A204.1 (cell line): ENCODE results near the gene RASSF5.

Experiments used
- FAIRE-seq: peaks from 2 replicates; lab custom pipeline; 2012; peaks lifted over from hg19 to GRCh38; lab: Jason Lieb, UNC

The RASSF5 gene

DNA sequence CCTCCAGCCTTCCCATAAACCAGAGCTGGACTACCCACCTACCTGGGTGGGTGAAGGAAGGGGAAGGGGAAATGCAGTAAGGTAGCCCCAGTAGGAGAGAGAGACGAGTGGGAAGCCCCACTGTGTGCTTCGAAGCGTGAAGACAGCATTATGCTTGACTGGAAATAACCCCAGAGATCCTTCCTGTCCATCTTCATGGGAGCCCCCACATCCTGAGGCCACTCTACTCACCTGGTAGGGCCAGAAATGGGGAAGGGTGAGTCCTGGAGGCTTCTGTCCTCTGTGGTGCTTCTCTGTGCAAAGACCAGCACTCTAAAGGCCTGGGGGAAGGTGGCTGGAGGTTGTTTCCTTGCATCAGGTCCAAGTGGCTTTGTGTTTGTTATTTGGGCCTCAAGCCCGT is 10.0 kb upstream of the RASSF5 start:
- FAIRE-seq, result no peak

DNA sequence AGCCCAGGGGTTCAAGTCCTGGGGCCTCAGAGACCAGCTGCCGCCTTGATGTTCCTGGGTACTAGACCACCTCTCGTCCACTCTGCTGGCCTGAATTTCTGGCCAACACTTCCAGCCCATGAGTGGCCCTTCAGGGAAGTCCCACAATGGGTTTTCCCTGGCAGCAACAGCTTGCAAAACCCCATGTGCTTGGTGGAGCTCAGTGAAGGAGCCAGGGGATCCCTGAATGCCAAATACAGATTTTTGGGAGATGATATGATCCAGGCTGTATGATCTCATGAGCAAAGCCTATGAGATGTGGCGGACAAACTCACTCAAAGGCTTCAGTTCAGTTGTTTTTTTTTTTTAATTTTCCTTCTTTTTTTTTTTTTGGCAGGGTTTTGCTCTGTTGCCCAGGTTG is 9.6 kb upstream of the RASSF5 start:
- FAIRE-seq, result no peak

DNA sequence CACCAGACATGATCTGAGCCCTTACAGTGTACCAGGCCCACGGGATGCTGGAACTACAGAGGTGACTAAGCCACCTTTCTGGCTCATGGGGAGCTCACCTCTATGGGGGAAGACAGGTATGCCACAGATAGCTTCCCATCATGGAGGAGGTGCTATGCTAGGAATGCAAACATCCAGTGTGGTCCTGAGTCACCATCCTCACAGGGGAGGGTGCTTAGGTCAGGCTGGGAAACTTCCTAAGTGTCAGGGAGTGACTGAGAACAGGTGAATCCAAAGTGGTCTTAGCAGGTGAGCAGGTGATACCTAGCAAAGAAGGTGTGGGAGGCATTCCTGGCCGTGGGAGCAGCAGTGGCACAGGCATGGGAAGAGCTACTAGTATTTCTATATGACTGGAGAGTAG is 8.6 kb upstream of the RASSF5 start:
- FAIRE-seq, result no peak

DNA sequence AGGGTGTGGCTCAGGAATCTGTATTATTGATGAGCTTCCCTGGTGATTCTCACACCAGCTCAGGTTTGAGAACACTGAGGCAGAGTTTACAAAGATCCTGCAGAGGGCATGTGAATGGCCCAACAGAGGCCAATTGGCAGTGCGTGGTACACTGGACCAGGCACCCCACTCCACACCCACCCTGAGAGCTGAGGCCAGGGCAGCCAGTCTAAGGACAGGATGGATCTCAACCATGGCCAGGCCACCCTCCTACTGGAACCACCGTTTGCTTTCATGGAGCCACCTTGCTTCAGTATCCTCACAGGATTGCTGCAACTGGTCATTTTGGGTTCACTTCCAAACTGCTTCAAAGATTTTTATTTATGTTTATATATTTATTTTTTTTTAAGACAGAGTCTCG is 7.3 kb upstream of the RASSF5 start:
- FAIRE-seq, result no peak

DNA sequence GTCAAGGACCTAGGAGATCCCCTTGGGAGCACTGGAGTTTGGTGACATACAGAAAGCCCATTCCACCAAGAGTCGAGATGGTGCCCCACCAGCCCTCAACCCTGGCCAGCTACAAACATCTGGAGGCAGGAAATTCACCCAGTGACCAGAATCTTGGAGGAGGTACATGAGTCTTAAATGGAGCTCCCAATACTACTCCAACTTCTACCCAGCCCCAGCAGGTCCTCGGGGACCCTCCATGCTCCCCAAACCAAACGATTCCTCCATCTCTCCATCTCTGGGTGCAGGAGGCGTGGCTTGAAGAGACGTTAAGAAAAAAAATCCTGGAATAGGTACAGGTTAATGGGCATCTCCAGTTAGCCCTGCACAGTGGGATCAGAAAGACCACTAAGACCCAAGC is 5.5 kb upstream of the RASSF5 start:
- no peak for FAIRE-seq

DNA sequence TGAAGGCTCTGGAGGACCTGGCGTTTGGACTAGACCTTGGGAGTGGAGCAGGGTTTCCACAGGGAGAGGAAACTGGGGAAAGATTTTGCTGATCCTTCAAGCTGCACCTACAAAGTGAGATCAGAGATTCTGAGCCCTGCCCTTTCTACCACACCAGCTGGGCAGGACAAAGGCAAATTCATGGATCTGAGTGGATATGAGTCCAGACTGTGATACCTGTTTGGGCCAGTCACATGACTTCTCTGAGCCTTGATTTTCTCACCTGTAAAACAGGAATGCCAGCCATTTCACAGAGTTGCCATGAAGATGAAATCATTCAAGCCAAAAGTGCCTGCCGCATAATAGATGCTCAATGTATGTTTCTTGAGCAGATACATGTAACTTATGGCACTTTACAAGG is 4.9 kb upstream of the RASSF5 start:
- no peak for FAIRE-seq

DNA sequence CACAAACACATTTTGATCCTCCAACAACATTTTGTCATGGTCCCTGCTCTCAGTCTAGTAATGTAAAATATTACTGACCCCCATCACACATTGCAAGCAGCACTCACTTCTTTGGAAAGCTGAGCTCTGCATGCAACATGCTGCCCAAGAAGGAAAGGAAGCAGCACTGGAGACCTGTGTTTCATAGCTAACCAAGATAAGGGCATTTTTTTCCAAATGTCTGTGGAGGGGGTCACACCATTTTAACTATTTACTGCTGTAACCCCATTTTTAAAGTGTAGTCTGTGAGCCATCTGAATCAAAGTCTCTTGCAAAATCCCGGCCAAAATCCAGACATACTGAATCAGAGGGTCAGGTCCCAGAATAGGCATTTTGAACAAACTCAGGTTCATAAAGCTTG is 4.5 kb upstream of the RASSF5 start:
- FAIRE-seq, result no peak

DNA sequence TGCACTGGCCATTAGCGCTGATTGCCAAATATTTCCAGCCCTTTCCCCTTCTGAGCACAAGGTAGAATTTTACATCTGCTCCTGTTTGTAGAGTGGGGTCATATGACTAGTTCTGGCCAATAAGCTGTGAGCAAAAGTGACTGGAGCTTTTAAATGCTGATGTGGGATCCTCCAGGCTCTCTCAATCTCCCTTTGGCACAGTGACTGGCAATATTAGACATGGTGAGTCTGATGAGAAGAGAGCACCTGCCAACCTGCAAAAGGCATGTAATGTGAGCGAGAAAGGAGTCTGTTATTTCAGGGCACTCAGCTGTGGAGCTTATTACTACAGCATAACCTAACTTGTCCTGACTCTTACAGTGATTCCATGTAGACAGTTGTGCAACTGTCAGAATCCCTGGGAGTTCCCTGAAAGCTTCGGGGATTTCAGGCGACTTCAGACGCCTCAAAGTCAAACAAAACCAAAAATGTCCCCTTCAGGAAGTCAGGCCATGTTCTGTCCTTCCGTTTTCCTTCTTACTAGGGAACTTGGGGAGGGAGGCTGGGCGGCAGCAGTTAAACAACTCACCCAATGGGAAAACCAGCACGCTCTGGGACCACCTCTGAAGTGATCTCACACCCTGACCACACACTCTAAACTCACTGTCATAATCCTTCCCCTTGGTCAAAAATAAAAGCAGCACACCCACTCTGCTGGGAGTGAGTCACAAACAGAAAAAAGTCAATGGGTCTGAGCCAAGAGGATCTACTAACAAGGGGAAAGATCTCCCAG is 3.6 kb upstream of the RASSF5 start:
- FAIRE-seq, result no peak

DNA sequence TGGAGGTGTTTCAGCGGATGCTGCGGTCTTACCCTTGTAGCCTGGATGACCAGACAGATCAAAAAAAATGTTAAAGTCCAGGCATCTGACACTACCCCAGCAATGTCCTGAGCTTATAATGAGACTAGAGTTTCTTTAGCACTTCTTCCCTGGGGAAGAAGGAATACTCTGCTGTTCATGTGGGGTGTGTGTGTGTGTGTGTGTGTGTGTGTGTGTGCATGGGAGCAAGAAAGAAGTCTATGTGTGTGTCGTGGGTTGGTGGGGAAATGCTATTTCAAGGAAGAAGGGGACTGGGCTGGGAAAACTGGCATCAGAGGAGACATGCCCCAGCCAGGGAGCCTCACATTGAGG is 3.0 kb upstream of the RASSF5 start:
- FAIRE-seq, result no peak

DNA sequence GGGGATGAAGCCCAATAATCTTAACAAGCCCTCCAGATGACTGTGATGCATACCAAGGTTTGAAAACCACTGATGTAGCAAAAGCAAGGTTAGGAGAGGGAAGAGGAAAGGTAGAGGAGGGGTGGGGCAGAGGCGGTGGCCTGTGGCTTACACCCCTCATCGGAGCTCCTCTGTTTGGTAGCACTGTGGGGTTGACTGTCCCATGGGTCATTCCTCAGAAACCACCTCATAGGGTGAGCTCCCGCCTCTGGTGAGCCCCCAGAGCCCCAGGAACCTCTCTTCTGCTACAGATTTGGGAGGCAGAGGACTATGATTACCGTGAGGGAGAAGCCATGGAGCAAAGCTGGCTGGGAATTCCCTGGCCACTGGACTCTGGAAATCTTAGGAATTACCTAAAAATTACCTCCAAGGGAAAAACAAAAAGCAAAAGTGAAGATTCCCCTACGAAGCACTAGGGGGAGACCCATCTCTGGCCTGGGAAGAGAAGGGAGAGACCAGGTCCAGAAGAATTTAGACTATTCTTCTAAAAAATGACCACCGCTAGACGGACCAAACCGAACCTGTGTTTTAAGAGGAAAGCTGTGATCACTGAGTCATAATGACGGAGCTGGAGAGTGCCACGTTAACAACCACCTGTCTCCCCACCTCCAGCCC is 1.5 kb upstream of the RASSF5 start:
- FAIRE-seq, result no peak

DNA sequence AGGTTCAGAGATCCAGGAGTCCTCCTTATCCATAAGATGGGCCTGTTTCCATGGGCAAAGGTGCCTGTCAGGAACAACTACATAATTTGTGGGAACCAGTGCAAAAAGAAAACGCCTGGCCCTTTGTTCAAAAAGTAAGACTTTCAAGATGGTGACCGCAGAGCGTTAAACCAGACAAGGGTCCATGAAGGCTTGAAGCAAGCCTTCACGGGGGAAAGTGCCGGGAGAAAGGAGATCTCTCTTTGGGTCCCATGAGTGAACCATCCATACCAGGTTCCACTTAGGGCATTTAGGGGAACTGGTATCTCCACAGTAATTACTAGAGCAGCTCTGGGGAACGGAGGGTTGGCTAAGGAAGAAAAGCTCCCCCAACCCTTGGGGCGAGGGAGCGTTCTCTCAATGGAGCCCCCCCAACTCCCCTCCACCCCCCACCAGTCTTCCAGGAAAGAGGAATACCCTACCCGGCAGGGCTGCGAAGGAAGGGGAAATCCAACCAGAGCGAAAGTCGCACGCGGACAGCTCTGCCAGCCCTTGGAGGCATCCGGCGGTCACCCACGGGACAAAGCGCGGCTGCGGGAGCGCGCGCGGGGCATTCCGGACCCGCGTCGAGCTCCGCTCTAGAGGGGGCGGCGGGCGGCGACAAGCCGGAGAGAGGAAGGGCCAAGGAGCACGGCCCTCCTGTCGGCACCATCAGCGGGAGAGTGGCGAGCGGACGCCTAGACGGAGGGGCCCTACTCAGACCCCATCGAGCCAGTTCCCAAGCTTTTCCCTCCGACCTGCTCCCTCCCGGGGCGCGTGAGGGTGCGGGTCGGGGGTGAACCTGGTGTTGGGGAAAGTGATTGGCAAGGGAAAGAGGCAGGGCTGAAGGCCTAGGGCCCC is 687 bp upstream of the RASSF5 start:
- FAIRE-seq, result no peak

DNA sequence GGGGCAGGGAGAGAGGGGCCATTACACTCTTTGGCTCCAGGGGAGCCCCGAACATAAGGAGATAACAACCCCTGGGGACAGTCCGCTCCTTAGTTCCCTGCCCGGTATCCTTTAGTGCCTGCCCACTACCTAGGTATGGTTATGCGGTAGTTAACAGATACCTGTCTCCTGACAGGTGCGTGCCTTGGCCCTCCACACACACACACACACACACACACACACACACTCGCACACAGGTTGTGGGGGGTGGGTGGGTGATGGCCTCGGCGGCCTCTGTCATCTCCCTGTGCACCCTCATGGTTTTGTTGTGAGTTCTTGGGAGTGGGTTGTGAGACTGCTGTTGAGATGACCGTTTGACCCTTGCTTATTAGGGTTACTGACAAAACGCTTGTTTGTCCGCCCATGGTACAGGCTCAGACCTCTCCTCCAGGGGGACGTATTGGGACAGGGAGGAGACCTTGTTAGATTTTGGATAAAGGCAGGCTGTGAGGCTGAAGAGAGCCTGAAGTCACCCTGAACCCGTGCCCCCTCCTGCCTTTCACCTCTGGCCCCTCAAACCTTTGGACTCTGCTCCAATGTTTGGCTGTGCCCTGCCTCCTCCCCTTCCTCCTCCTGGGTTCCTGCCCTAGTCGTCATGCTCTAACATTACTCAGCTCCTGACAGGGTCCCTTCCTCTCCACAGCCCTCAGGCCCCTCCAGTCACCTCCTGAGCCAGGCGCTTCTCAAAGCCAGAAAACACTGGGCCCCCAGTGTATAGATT is 979 bp downstream of the RASSF5 start:
- no peak for FAIRE-seq

DNA sequence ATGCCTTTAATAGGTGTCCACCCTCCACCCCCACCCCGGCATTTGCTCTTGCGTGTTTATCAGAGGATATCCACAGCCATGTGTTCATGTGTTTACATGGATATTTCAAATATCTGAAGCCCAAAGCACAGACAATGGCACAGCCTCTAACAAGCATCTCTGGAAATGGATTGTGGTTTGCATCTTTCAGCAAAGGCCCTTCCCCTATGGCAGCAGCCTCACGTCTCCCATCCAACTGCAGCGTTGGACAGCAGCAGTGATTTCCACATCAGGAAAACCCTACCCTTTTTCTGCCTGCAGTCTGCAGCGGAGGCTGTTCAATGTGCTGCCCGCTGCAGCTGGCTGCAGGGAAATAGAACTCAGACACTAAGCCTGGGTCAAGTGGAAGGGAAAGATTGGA is 1.6 kb downstream of the RASSF5 start:
- FAIRE-seq, result no peak

DNA sequence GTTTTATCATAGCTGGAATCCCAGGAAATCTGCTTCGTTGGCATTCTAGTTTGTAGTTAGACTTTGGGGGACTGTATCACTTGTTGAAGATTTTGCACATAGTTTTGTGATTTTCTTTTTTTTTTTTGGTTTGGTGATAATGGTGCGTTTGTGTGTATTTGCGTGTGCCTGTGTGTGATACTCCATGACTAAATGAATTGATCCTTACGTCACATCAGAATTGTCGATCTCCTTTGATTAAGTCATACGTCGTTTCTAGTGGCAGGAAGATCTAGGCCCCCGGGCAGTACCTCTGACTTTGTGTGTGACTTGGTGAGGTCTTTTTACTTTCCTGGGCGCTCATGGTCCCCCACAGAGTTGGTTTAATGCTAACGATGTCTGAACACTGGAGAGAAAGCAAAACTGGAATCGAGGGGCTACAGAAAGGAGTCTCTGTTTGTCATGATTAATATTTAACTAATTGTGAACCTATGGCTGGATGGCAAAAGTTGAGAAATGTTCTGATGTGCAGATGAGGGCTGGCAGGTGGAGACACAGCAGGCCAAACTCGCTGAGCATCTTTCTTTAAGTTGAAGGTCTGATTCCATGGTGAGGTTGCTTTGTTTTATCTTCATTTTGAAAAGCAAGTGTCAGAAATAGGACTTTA is 2.4 kb downstream of the RASSF5 start:
- no peak for FAIRE-seq

DNA sequence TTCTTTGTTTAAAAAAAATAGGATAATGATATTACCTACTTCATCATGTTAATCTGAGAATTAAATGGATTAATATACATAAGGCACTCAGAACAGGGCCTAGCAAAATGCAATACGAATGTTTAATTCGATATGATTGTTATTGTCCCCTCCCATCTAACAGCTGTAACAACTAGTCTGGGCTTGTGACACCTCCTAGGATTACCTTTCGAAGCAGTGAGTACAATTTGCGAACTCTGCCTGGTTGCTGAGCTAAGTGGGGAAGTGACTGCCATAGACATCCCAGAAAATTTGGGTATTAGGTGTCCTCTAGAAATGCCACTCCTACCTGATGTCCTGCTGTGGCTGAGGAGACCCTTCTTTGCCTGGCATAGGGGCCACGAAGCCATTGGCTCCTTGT is 3.0 kb downstream of the RASSF5 start:
- no peak for FAIRE-seq

DNA sequence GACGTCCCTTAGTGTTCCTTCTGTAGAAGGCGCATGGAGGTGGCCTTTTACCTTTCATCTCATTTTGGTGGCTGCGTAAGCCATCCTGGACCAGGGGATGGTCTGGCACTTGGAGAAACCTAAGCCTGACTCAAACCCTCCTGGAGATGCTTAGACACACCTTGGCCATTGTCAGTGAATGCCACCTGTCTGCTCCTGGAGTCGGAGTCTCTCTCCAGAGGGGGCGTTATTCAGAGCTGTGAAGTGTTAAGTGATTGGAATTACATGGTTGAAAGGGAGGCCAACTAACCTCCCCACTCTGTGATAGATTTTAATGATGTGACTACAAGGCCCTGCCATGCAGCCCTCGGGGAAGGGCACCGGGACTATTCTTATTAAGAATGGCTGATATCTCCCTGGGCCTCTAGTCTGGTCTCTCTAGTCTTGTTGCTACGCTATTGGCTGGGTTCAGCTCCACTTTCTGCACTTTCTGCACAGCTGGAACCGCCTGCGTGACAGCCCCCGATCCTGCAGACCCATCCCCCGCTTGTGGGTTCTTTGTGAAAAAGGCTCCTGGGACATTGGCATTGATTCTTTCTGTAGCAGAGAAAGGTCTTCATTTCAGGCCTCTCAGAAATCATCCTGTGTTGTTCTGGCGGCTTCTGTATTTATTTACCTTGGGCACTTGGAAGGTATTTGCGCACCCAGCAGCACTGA is 4.2 kb downstream of the RASSF5 start:
- FAIRE-seq, result no peak

DNA sequence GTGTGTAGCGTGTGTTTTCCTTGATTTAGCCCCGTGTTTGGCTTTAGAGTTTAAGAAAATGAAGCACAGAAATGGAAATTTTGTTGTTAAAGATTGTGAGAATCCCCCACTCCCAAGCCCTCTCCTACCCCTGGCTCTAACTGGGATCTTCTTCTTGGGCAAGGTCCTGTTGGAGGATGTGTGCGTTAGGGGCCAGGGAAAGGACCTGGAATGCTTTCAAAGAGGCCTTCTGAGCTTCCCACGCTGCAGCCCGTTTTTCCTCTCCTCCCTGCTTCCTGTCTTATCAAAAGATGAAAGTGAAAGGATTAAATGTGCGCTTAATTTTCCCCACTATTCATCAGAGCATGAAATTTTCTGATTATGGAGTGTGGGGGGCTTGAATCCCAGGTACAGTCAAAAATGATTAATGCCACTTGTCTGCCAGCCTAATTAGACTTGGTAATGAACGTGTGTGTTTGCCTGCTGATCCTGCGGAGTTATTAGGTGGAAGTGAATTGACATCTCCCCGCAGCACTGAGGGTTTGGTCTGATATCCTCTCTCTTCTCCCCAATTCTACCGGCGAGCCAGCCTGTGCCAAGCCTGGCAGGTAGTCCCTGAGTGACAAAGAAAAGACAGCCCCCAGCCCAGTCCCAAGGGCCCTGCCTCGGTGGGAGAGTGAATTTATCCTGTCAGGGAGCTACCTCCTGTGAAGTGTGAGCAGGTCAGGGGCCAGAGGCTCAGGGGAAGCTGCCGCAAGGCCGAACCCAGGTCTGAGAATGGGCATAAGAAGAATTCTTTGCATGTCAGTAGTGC is 4.9 kb downstream of the RASSF5 start:
- no peak for FAIRE-seq

DNA sequence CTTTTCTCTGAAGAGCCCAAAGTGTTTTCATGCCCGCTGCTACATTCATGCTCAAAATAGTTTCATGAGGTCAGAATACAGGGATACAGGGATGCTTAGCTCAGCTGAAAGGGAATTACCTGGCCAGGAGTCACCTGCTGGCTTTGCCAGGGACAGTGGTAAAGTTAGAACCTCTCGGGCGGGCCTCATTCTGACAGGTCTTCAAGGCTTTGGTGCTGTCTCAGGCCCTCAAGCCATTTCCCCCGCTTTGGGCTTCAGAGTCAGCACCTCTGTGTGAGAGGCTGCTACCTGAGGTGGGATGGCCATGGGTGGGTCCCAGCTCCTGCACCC is 5.5 kb downstream of the RASSF5 start:
- no peak for FAIRE-seq

DNA sequence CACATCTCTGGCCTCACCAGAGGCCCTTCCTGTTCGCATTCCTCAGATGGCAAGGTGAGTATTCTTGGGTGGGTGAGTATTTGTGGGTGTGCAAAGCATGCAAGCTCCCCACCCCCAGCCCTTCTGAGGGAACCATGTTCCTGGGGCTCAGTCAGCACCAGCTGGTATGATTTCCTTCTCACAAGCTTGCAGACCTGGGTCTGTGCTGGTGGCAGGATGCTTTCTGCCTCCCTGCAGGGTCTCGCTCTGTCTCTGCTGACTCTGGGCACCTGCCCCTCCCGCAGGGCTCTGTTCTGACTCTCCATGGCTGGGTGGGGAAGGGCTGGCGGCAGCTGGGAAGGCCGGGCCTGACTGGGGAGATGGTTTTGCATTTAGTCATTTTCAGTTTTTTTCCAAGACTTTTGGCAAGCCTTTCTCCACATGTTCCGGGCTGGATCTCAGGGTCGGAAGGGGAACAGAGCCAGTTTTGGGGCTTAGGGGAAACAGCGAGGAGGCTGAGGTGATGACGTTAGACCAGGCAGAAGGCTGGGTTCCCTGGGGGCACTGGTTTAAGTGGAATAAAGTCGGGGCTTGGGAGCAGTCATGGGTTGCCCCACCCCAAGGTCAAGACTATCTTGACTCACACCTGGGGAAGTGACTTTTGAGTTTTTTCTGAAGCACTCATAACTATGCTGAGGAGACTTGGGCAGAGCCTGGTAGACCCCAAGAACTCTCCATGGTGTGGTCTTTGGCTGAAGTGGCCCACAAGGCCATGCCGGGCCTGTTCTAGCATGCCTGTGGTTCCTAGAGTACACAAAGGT is 6.2 kb downstream of the RASSF5 start:
- FAIRE-seq, result no peak

DNA sequence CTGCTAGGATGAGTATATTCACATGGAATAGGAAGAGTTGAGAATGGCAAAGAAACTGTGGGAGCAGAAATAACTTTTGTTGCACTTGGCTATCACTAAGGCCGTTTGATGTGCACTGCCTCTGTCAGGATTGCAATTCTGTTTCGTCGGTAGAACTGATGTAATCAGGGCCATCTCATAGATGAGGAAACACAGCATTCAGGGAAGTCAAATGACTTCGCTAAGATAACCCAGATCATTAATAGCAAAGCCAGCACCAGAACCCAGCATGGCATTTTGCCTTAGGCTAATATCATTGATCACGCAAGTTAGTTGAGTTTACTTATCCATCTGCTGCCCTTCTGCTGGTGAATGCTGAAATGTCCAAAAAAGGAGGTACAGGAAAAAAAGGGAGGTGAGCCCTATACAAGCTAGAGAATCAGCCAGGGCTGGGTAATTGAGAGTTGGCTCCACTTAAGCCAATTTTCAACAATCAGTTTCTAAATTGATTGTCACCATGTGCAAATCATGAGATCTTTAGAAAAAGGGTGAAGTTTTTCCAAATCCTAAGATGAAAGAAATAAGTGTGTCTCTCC is 7.6 kb downstream of the RASSF5 start:
- FAIRE-seq, result no peak
